Endodermal cell (in vitro differentiated cells): Measurements from ENCODE around the gene ASS1. TPM values are rescaled to one million over a fixed set of nuclear protein-coding genes. Genes with fewer than 3 reads are reported as not detected.

ENCODE experiments used
- DNase-seq: peaks from one replicate; pipeline ENCODE4 v3.0.0-alpha.2; 2017
- H3K27ac ChIP-seq: 2 replicates; pipeline ENCODE4 v1.5.1; 2013; ENCODE audit warnings: mild to moderate bottlenecking, low read depth, low read length, moderate library complexity
- H3K27me3 ChIP-seq: 2 replicates; pipeline ENCODE4 v1.6.1; 2013; ENCODE audit warnings: mild to moderate bottlenecking, low read length, moderate library complexity; ENCODE audit not compliant: insufficient read depth, control insufficient read depth, poor library complexity, severe bottlenecking
- H3K36me3 ChIP-seq: 2 replicates; pipeline ENCODE4 v1.7.0; 2013; ENCODE audit warnings: mild to moderate bottlenecking, low read length, moderate library complexity; ENCODE audit not compliant: control insufficient read depth, insufficient read depth
- H3K4me1 ChIP-seq: one replicate; pipeline ENCODE4 v1.7.0; 2013; ENCODE audit warnings: low read length; ENCODE audit not compliant: control insufficient read depth, insufficient read depth
- H3K4me3 ChIP-seq: 2 replicates; pipeline ENCODE4 v1.5.1; 2013; ENCODE audit warnings: mild to moderate bottlenecking, low read length, moderate library complexity
- H3K9ac ChIP-seq: 2 replicates; pipeline ENCODE4 v1.6.1; 2013; ENCODE audit warnings: mild to moderate bottlenecking, low read length, moderate library complexity; ENCODE audit not compliant: poor library complexity, severe bottlenecking; ENCODE audit errors: extremely low read depth
- H3K9me3 ChIP-seq: 2 replicates; pipeline ENCODE4 v1.6.1; 2013; ENCODE audit warnings: mild to moderate bottlenecking, low read length, moderate library complexity; ENCODE audit not compliant: control insufficient read depth
- H3K27ac Mint-ChIP-seq: 2 replicates; pipeline ENCODE4 v1.8.0; 2020; ENCODE audit warnings: mixed read lengths
- H3K27me3 Mint-ChIP-seq: 2 replicates; pipeline ENCODE4 v1.8.0; 2021; ENCODE audit warnings: mild to moderate bottlenecking, mixed read lengths; ENCODE audit not compliant: insufficient read depth
- H3K36me3 Mint-ChIP-seq: 2 replicates; pipeline ENCODE4 v1.8.0; 2020; ENCODE audit warnings: low read depth, mixed read lengths
- H3K4me1 Mint-ChIP-seq: 2 replicates; pipeline ENCODE4 v1.8.0; 2020; ENCODE audit warnings: mixed read lengths
- H3K4me3 Mint-ChIP-seq: 2 replicates; pipeline ENCODE4 v1.8.0; 2020; ENCODE audit warnings: mild to moderate bottlenecking, moderate library complexity, mixed read lengths
- H3K9me3 Mint-ChIP-seq: 2 replicates; pipeline ENCODE4 v1.8.0; 2020; ENCODE audit warnings: mild to moderate bottlenecking, mixed read lengths
- CTCF ChIP-seq: fragments of 200-600 bp; sonication (generic); conservative IDR thresholded peaks from 2 replicates; pipeline ENCODE4 v1.5.0; 2021; ENCODE audit warnings: antibody characterized with exemption, mild to moderate bottlenecking
- WGBS, 2 experiments: methylation state at CpG; one replicate each; pipeline versions ENCODE4 v1.1.5 to v1.1.7; 2013; ENCODE audit warnings: missing lambda C conversion rate in 2 of 2, mixed read lengths in 1 of 2; ENCODE audit not compliant: insufficient coverage in 1 of 2, insufficient read length in 1 of 2; 5-methylcytosine and 5-hydroxymethylcytosine counted together
- total RNA-seq, 2 donors: library from RNA; stranded (reverse); fragmentation: NEBNext Ultra II Directional in 1 of 2; extraction: Animal tissue kit (Norgen Biotek cat#: 25700) in 1 of 2; gene quantifications; 2 replicates in 1 of 2; 3 replicates in 1 of 2; pipeline ENCODE4 v1.2.1, GENCODE V29; 2021

ASS1 gene
- total RNA-seq, 2 donors from 2014 or later, result 30.9 to 57.2 TPM

- H3K4me1 ChIP-seq, result no peaks in the 10 kb centered on the region
- H3K36me3 ChIP-seq, result no peaks in the 10 kb centered on the region
- no peak overlapping the region for H3K27ac Mint-ChIP-seq
- no peak overlapping the region for H3K9ac ChIP-seq
- no peaks in the 10 kb centered on the region for H3K27me3 ChIP-seq
- no peaks in the 10 kb centered on the region for H3K36me3 Mint-ChIP-seq
- H3K27me3 Mint-ChIP-seq, result peaks cover 4% of the 10 kb centered on the region
- H3K4me3 ChIP-seq, result no peak overlapping the region
- H3K27ac ChIP-seq, result no peak overlapping the region
- TF ChIP-seq CTCF, result no peak
- no peak overlapping the region for H3K4me3 Mint-ChIP-seq
- 86% methylated on average over 16 to 18 of the region's 18 CpGs for WGBS, 2 experiments
- no peaks in the 10 kb centered on the region for H3K9me3 Mint-ChIP-seq
- H3K4me1 Mint-ChIP-seq, result peaks cover 2% of the 10 kb centered on the region
- H3K9me3 ChIP-seq, result no peaks in the 10 kb centered on the region
- DNase-seq, result no peak
Measured at GRCh38 chr9:130526193-130526853, 81.6 kb downstream of the ASS1 start.

GRCh38 chr9:130526854-130527650, 82.3 kb downstream of the ASS1 start:
- H3K4me1 ChIP-seq, result no peaks in the 10 kb centered on the region
- no peak overlapping the region for H3K27ac ChIP-seq
- H3K9me3 ChIP-seq, result no peaks in the 10 kb centered on the region
- no peak overlapping the region for H3K4me3 Mint-ChIP-seq
- H3K9ac ChIP-seq, result no peak overlapping the region
- DNase-seq, result no peak
- H3K4me1 Mint-ChIP-seq, result peaks cover 2% of the 10 kb centered on the region
- no peak overlapping the region for H3K4me3 ChIP-seq
- no peaks in the 10 kb centered on the region for H3K9me3 Mint-ChIP-seq
- H3K27me3 ChIP-seq, result no peaks in the 10 kb centered on the region
- no peak for TF ChIP-seq CTCF
- 83 to 91% methylated on average over 23 to 31 of the region's 31 CpGs for WGBS, 2 experiments
- no peak overlapping the region for H3K27ac Mint-ChIP-seq
- H3K36me3 Mint-ChIP-seq, result no peaks in the 10 kb centered on the region
- H3K27me3 Mint-ChIP-seq, result peaks cover 4% of the 10 kb centered on the region
- no peaks in the 10 kb centered on the region for H3K36me3 ChIP-seq

- H3K4me3 ChIP-seq, result no peak overlapping the region
- H3K4me1 Mint-ChIP-seq, result peaks cover 2% of the 10 kb centered on the region
- TF ChIP-seq CTCF, result no peak
- H3K4me1 ChIP-seq, result no peaks in the 10 kb centered on the region
- H3K27me3 ChIP-seq, result no peaks in the 10 kb centered on the region
- DNase-seq, result no peak
- H3K4me3 Mint-ChIP-seq, result no peak overlapping the region
- H3K36me3 ChIP-seq, result no peaks in the 10 kb centered on the region
- no peak overlapping the region for H3K27ac Mint-ChIP-seq
- H3K9me3 ChIP-seq, result no peaks in the 10 kb centered on the region
- no peaks in the 10 kb centered on the region for H3K36me3 Mint-ChIP-seq
- H3K27me3 Mint-ChIP-seq, result peaks cover 4% of the 10 kb centered on the region
- H3K9ac ChIP-seq, result no peak overlapping the region
- WGBS, 2 experiments, result 86 to 90% methylated on average over 7 to 13 of the region's 13 CpGs
- no peak overlapping the region for H3K27ac ChIP-seq
- no peaks in the 10 kb centered on the region for H3K9me3 Mint-ChIP-seq
Measured at GRCh38 chr9:130527651-130528310, 83.0 kb downstream of the ASS1 start.
